ENCODE results near the gene ARHGAP42. TPM values are rescaled to one million over a fixed set of nuclear protein-coding genes. Genes with fewer than 3 reads are reported as not detected.

ARHGAP42 gene
- total RNA-seq, 1 donor from 2014 or later: 33.2 TPM

GRCh38 chr11:100672498-100673033 is 14.5 kb upstream of the ARHGAP42 start:
- H3K9me3 ChIP-seq (ENCODE audit: insufficient read depth, low read depth, low read length): no peaks in the 10 kb centered on the region
- TF ChIP-seq CTCF (IDR thresholded peaks at IDR 0.05; ENCODE audit: insufficient read depth, low read depth, low read length) (no peak), EZH2 (IDR thresholded peaks at IDR 0.05; ENCODE audit: insufficient read depth, low read length) (no peak)
- no peaks in the 10 kb centered on the region for H3K9me3 Mint-ChIP-seq (ENCODE audit: unreplicated experiment)
- H3K36me3 Mint-ChIP-seq (ENCODE audit: low read depth, unreplicated experiment): no peaks in the 10 kb centered on the region
- H3K27me3 Mint-ChIP-seq (ENCODE audit: low read depth, unreplicated experiment): no peaks in the 10 kb centered on the region
- H3K4me3 Mint-ChIP-seq (ENCODE audit: unreplicated experiment): no peak overlapping the region
- H3K27ac Mint-ChIP-seq (ENCODE audit: unreplicated experiment): no peak overlapping the region
- peaks cover 6% of the 10 kb centered on the region for H3K4me1 Mint-ChIP-seq (ENCODE audit: low read depth, unreplicated experiment)
- H3K79me2 ChIP-seq (ENCODE audit: insufficient read depth, low read length): no peaks in the 10 kb centered on the region
- H3K27ac ChIP-seq (ENCODE audit: low read depth, low read length): no peak overlapping the region
- no peak for DNase-seq (ENCODE audit: low read depth)
- no peak overlapping the region for H3K4me3 ChIP-seq (ENCODE audit: insufficient read depth, low read depth, low read length)
- no peak overlapping the region for H2AFZ ChIP-seq (ENCODE audit: low read depth, low read length)
- H3K4me1 ChIP-seq (ENCODE audit: insufficient read depth, low read length): no peaks in the 10 kb centered on the region
- no peak overlapping the region for H3K9ac ChIP-seq (ENCODE audit: low read length)
- no peak overlapping the region for H3K4me2 ChIP-seq (ENCODE audit: low read length)
- H3K27me3 ChIP-seq (ENCODE audit: insufficient read depth, low read length): no peaks in the 10 kb centered on the region
- FAIRE-seq: no peak
- H3K36me3 ChIP-seq (ENCODE audit: insufficient read depth, low read length): no peaks in the 10 kb centered on the region
- no peaks in the 10 kb centered on the region for H4K20me1 ChIP-seq (ENCODE audit: insufficient read depth, low read length)

GRCh38 chr11:100673063-100673462 is 14.0 kb upstream of the ARHGAP42 start:
- Mint-ChIP-seq H3K9me3 (ENCODE audit: unreplicated experiment) (no peaks in the 10 kb centered on the region), H3K27ac (ENCODE audit: unreplicated experiment) (no peak overlapping the region), H3K4me1 (ENCODE audit: low read depth, unreplicated experiment) (peaks cover 6% of the 10 kb centered on the region), H3K4me3 (ENCODE audit: unreplicated experiment) (no peak overlapping the region), H3K36me3 (ENCODE audit: low read depth, unreplicated experiment) (no peaks in the 10 kb centered on the region), H3K27me3 (ENCODE audit: low read depth, unreplicated experiment) (no peaks in the 10 kb centered on the region)
- Histone ChIP-seq H4K20me1 (ENCODE audit: insufficient read depth, low read length) (no peaks in the 10 kb centered on the region), H3K4me1 (ENCODE audit: insufficient read depth, low read length) (no peaks in the 10 kb centered on the region), H3K27me3 (ENCODE audit: insufficient read depth, low read length) (no peaks in the 10 kb centered on the region), H3K79me2 (ENCODE audit: insufficient read depth, low read length) (no peaks in the 10 kb centered on the region), H3K9ac (ENCODE audit: low read length) (no peak overlapping the region), H2AFZ (ENCODE audit: low read depth, low read length) (no peak overlapping the region), H3K4me2 (ENCODE audit: low read length) (no peak overlapping the region), H3K4me3 (ENCODE audit: insufficient read depth, low read depth, low read length) (no peak overlapping the region), H3K9me3 (ENCODE audit: insufficient read depth, low read depth, low read length) (no peaks in the 10 kb centered on the region), H3K36me3 (ENCODE audit: insufficient read depth, low read length) (no peaks in the 10 kb centered on the region), H3K27ac (ENCODE audit: low read depth, low read length) (no peak overlapping the region)
- TF ChIP-seq CTCF (IDR thresholded peaks at IDR 0.05; ENCODE audit: insufficient read depth, low read depth, low read length) (no peak), EZH2 (IDR thresholded peaks at IDR 0.05; ENCODE audit: insufficient read depth, low read length) (no peak)
- FAIRE-seq (no peak), DNase-seq (ENCODE audit: low read depth) (peak; percentile 47)

- no peak overlapping the region for H3K9ac ChIP-seq (ENCODE audit: low read length)
- no peaks in the 10 kb centered on the region for H3K9me3 Mint-ChIP-seq (ENCODE audit: unreplicated experiment)
- no peaks in the 10 kb centered on the region for H3K27me3 Mint-ChIP-seq (ENCODE audit: low read depth, unreplicated experiment)
- H3K9me3 ChIP-seq (ENCODE audit: insufficient read depth, low read depth, low read length): no peaks in the 10 kb centered on the region
- H3K4me1 ChIP-seq (ENCODE audit: insufficient read depth, low read length): no peaks in the 10 kb centered on the region
- no peaks in the 10 kb centered on the region for H3K36me3 ChIP-seq (ENCODE audit: insufficient read depth, low read length)
- no peak for FAIRE-seq
- no peak overlapping the region for H2AFZ ChIP-seq (ENCODE audit: low read depth, low read length)
- H3K79me2 ChIP-seq (ENCODE audit: insufficient read depth, low read length): no peaks in the 10 kb centered on the region
- no peaks in the 10 kb centered on the region for H3K27me3 ChIP-seq (ENCODE audit: insufficient read depth, low read length)
- no peak overlapping the region for H3K4me2 ChIP-seq (ENCODE audit: low read length)
- H3K4me3 Mint-ChIP-seq (ENCODE audit: unreplicated experiment): no peak overlapping the region
- TF ChIP-seq CTCF (IDR thresholded peaks at IDR 0.05; ENCODE audit: insufficient read depth, low read depth, low read length) (no peak), EZH2 (IDR thresholded peaks at IDR 0.05; ENCODE audit: insufficient read depth, low read length) (no peak)
- H3K27ac Mint-ChIP-seq (ENCODE audit: unreplicated experiment): no peak overlapping the region
- no peak overlapping the region for H3K4me3 ChIP-seq (ENCODE audit: insufficient read depth, low read depth, low read length)
- no peak overlapping the region for H3K27ac ChIP-seq (ENCODE audit: low read depth, low read length)
- peaks cover 6% of the 10 kb centered on the region for H3K4me1 Mint-ChIP-seq (ENCODE audit: low read depth, unreplicated experiment)
- no peaks in the 10 kb centered on the region for H3K36me3 Mint-ChIP-seq (ENCODE audit: low read depth, unreplicated experiment)
- peak; percentile 81 for DNase-seq (ENCODE audit: low read depth)
- no peaks in the 10 kb centered on the region for H4K20me1 ChIP-seq (ENCODE audit: insufficient read depth, low read length)
These were observed 12.9 kb upstream of the ARHGAP42 start for GRCh38 chr11:100674212-100674611.
